ENCODE measurements around the gene ULK4.
"Not testable (repeated sequence)": the region's sequence is repeated elsewhere in the genome, so short reads cannot be mapped to it uniquely, and the experiment has no call there.

DNA sequence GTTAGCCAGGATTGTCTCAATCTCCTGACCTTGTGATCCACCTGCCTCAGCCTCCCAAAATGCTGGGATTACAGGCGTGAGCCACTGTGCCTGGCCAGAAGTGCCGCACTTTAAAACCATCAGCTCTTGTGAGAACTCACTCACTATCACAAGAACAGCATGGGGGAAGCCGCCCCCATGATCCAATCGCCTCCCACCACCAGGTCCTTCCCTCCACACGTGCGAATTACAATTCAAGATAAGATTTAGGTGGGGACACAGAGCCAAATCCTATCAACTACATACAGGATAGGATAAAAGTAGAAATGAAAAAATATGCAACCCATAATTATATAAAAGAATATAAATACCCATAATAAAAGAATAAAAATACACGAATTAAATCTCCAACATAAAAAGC lies 199.0 kb downstream of the ULK4 start:
- not testable (repeated sequence) for TF ChIP-seq CTCF, POLR2A, EP300, POLR2AphosphoS5 (IDR thresholded peaks at IDR 0.05)
